ENCODE measurements around the gene LAMTOR2. TPM values are rescaled to one million over a fixed set of nuclear protein-coding genes. Genes with fewer than 3 reads are reported as not detected.

LAMTOR2 gene
- total and polyA plus RNA-seq, 10 of the 15 experiments (the other 5 are each of a cell fraction or from before 2014, with no cell fraction given), result 71.9 to 264 (median 97.0) TPM

GRCh38 chr1:156053768-156054499 is 648 bp upstream of the LAMTOR2 start, which contains the start of gene UBQLN4 (continued):
- TF ChIP-seq ZNF217 (IDR thresholded peaks at IDR 0.05), result no peak
- peak; percentile 48; the same call in 1 of the 2 replicates for TF ChIP-seq NFIC (IDR thresholded peaks at IDR 0.05; ENCODE audit: low read depth, low read length)
- TF ChIP-seq ETV6 (conservative IDR thresholded peaks at IDR 0.05 in 1 of 2, IDR thresholded peaks at IDR 0.05 in 1 of 2; ENCODE audit: borderline replicate concordance in 1 of 2, low read depth in 1 of 2), result no peak
- TF ChIP-seq IKZF1 (conservative IDR thresholded peaks at IDR 0.05), result no peak
- no peak for TF ChIP-seq ATF3 (IDR thresholded peaks at IDR 0.05; ENCODE audit: borderline replicate concordance, extremely low read depth, low read depth, low read length)
- TF ChIP-seq SMAD1 (IDR thresholded peaks at IDR 0.05; ENCODE audit: low read depth, partially characterized antibody), result no peak
- TF ChIP-seq RELB (IDR thresholded peaks at IDR 0.05; ENCODE audit: low read depth), result peak; percentile 7; the same call in 1 of the 2 replicates
- no peak for TF ChIP-seq ZNF384 (IDR thresholded peaks at IDR 0.05; ENCODE audit: borderline replicate concordance, low read depth, low read length)
- TF ChIP-seq NFYB (IDR thresholded peaks at IDR 0.05; ENCODE audit: insufficient read depth, low read depth, low read length), result no peak
- no peak for TF ChIP-seq CHD4 (IDR thresholded peaks at IDR 0.05)
- no peak for TF ChIP-seq PRDM15 (CRISPR knock-in tag; IDR thresholded peaks at IDR 0.05)
- TF ChIP-seq HDAC6 (IDR thresholded peaks at IDR 0.05; ENCODE audit: unreplicated experiment), result no peak
- TF ChIP-seq RCOR1 (conservative IDR thresholded peaks at IDR 0.05; ENCODE audit: low read depth, low read length), result 0 out of 2 replicates have a peak, but pooled peaks have one; percentile 7
- peak; percentile 64; the same call in 1 of the 2 replicates for TF ChIP-seq GATAD2B (conservative IDR thresholded peaks at IDR 0.05; ENCODE audit: low read depth)
- TF ChIP-seq FOXK2 (IDR thresholded peaks at IDR 0.05), result no peak
- TF ChIP-seq ASH2L (IDR thresholded peaks at IDR 0.05; ENCODE audit: borderline replicate concordance, low read depth), result no peak
- no peak for TF ChIP-seq MYB (IDR thresholded peaks at IDR 0.05; ENCODE audit: borderline replicate concordance, low read depth, low read length)
- no peak for TF ChIP-seq ELK1 (IDR thresholded peaks at IDR 0.05; ENCODE audit: low read depth, low read length)
- no peak for TF ChIP-seq BMI1 (IDR thresholded peaks at IDR 0.05; ENCODE audit: borderline replicate concordance)

All from GM12878 (cell line).